Caco-2 (cell line): ENCODE data around the gene ATP2A1. TPM values are rescaled to one million over a fixed set of nuclear protein-coding genes. Genes with fewer than 3 reads are reported as not detected.
A peak's percentile ranks its signal among the peaks of the same experiment; 100 is the strongest.

Source experiments
- BruUV-seq: library from RNA; stranded (reverse); fragments of 400-500 nt; replicated peaks from 2 replicates; lab custom pipeline; 2021; lab: Mats Ljungman, UMichigan
- CTCF ChIA-PET: fragments of 300-600 bp; sonication (Branson Sonifier 250); formaldehyde crosslinking; loops from one replicate; lab custom pipeline; 2022; ENCODE audit warnings: antibody characterized with exemption; lab: Charles Lee
- POLR2A ChIA-PET: fragments of 300-600 bp; sonication (Branson Sonifier 250); formaldehyde crosslinking; loops from one replicate; lab custom pipeline; 2022; ENCODE audit warnings: antibody characterized with exemption; lab: Charles Lee
- DNase-seq, 2 experiments: peaks; one replicate each; pipeline versions ENCODE4 v3.0.0 to v3.0.0-alpha.2; 2020 to 2022
- H3K27me3 ChIP-seq: replicated peaks from 2 replicates; pipeline ENCODE4 v1.6.0; 2011; ENCODE audit warnings: low read length; ENCODE audit not compliant: control insufficient read depth, insufficient read depth
- H3K36me3 ChIP-seq: 2 replicates; pipeline ENCODE4 v1.5.1; 2011; ENCODE audit warnings: low read length; ENCODE audit not compliant: control insufficient read depth, insufficient read depth
- H3K4me1 ChIP-seq: fragments of 250-450 bp; sonication (Bioruptor Pico); 2 replicates; pipeline ENCODE4 v1.5.1; 2020; ENCODE audit warnings: mild to moderate bottlenecking
- H3K4me3 ChIP-seq: 2 replicates; pipeline ENCODE4 v1.5.1; 2011; ENCODE audit warnings: low read depth, mild to moderate bottlenecking, control low read depth, low read length
- H3K9me3 ChIP-seq: fragments of 250-450 bp; sonication (Bioruptor Pico); 2 replicates; pipeline ENCODE4 v1.5.1; 2020; ENCODE audit warnings: mild to moderate bottlenecking, moderate library complexity
- H3K27ac Mint-ChIP-seq: one replicate; pipeline ENCODE4 v1.8.0; 2022; ENCODE audit warnings: mixed read lengths; ENCODE audit not compliant: unreplicated experiment
- H3K27me3 Mint-ChIP-seq: one replicate; pipeline ENCODE4 v1.8.0; 2022; ENCODE audit warnings: mixed read lengths; ENCODE audit not compliant: insufficient read depth, unreplicated experiment
- H3K36me3 Mint-ChIP-seq: one replicate; pipeline ENCODE4 v1.8.0; 2022; ENCODE audit warnings: mild to moderate bottlenecking, mixed read lengths; ENCODE audit not compliant: insufficient read depth, unreplicated experiment
- H3K4me1 Mint-ChIP-seq: one replicate; pipeline ENCODE4 v1.8.0; 2022; ENCODE audit warnings: low read depth, mixed read lengths; ENCODE audit not compliant: unreplicated experiment
- H3K4me3 Mint-ChIP-seq: one replicate; pipeline ENCODE4 v1.8.0; 2022; ENCODE audit warnings: mild to moderate bottlenecking, moderate library complexity, mixed read lengths; ENCODE audit not compliant: unreplicated experiment
- H3K9me3 Mint-ChIP-seq: one replicate; pipeline ENCODE4 v1.8.0; 2022; ENCODE audit warnings: mixed read lengths; ENCODE audit not compliant: unreplicated experiment
- intact Hi-C: fragments of 100-400 bp; cut with micrococcal nuclease; formaldehyde crosslinking; loops from one replicate; pipeline ENCODE4 v1.10.0; 2022; ENCODE audit not compliant: unreplicated experiment
- total RNA-seq: library from RNA; stranded (reverse); gene quantifications from 2 replicates; pipeline ENCODE4 v1.2.3, GENCODE V29; 2022
- TF ChIP-seq, protein P1 (sequence below), 2 experiments: fragments of 200-600 bp in 1 of 2; IDR thresholded peaks; 1 replicate in 1 of 2; 2 replicates in 1 of 2; pipeline versions ENCODE4 v1.5.1 to v1.8.0; 2011 to 2022; ENCODE audit warnings: antibody characterized with exemption in 1 of 2, control low read depth in 1 of 2, inconsistent platforms in 1 of 2, low read depth in 1 of 2, low read length in 1 of 2, mild to moderate bottlenecking in 1 of 2, moderate library complexity in 1 of 2; ENCODE audit not compliant: insufficient read depth in 1 of 2, severe bottlenecking in 1 of 2, unreplicated experiment in 1 of 2

ATP2A1 gene
- total RNA-seq, 1 experiment from 2014 or later = 2.3 TPM

DNA sequence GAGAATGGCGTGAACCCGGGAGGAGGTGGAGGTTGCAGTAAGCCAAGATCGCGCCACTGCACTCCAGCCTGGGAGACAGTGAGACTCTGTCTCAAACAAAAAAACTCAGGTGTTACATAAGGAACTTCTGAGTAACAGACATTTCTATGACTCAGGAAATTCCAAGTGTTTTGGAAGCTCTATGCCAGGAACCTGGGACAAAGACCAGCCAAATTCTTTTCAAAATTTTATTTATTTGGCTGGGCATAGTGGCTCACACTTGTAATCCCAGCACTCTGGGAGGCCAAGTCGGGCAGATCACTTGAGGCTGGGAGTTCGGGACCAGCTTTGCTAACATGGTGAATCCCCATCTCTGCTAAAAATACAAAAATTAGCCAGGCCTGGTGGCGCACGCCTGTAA, 19.9 kb upstream of the ATP2A1 start:
- Mint-ChIP-seq H3K27ac (no peak overlapping the region), H3K4me1 (no peaks in the 10 kb centered on the region), H3K27me3 (no peaks in the 10 kb centered on the region), H3K9me3 (no peaks in the 10 kb centered on the region), H3K4me3 (no peak overlapping the region), H3K36me3 (peaks cover 5% of the 10 kb centered on the region)
- intact Hi-C loops = no loop called here
- ChIA-PET CTCF (interaction anchor here (0.6 to 1.0 kb wide), 2 partner anchors 12 to 86 kb away, joined by 3 to 6 read pairs; no protein-coding TSS in a partner anchor), POLR2A (no interaction called here)
- Histone ChIP-seq H3K36me3 (no peaks in the 10 kb centered on the region), H3K4me3 (no peak overlapping the region), H3K4me1 (no peaks in the 10 kb centered on the region), H3K9me3 (no peaks in the 10 kb centered on the region), H3K27me3 (no peaks in the 10 kb centered on the region)
- TF ChIP-seq, protein P1, sequence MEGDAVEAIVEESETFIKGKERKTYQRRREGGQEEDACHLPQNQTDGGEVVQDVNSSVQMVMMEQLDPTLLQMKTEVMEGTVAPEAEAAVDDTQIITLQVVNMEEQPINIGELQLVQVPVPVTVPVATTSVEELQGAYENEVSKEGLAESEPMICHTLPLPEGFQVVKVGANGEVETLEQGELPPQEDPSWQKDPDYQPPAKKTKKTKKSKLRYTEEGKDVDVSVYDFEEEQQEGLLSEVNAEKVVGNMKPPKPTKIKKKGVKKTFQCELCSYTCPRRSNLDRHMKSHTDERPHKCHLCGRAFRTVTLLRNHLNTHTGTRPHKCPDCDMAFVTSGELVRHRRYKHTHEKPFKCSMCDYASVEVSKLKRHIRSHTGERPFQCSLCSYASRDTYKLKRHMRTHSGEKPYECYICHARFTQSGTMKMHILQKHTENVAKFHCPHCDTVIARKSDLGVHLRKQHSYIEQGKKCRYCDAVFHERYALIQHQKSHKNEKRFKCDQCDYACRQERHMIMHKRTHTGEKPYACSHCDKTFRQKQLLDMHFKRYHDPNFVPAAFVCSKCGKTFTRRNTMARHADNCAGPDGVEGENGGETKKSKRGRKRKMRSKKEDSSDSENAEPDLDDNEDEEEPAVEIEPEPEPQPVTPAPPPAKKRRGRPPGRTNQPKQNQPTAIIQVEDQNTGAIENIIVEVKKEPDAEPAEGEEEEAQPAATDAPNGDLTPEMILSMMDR (IDR thresholded peaks at IDR 0.05; ENCODE audit: insufficient read depth in 1 of 2, low read depth in 1 of 2, low read length in 1 of 2, severe bottlenecking in 1 of 2, unreplicated experiment in 1 of 2) = no peak
- no peak for DNase-seq
- no TSS peak for BruUV-seq

DNA sequence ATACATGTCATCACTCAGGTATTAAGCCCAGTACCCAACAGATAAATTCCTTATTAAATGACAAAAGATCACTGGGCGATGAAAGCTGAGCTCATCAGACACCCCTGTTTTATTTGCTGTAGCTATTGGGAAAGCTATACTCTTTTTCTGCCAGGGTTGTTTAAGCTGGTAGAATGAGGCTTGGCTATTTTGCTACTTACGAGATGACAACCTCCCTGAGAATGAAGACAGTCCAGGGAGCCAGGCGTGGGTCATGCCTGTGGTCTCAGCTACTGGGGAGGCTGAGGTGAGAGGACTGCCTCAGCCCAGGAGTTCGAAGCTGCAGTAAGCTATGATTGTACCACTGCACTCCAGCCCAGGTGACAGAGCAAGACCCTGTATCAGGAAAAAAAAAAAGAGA, 19.0 kb upstream of the ATP2A1 start:
- peaks cover 13% of the 10 kb centered on the region for H3K36me3 Mint-ChIP-seq
- no peaks in the 10 kb centered on the region for H3K9me3 ChIP-seq
- H3K36me3 ChIP-seq = no peaks in the 10 kb centered on the region
- no peak overlapping the region for H3K27ac Mint-ChIP-seq
- no peaks in the 10 kb centered on the region for H3K9me3 Mint-ChIP-seq
- no peaks in the 10 kb centered on the region for H3K27me3 Mint-ChIP-seq
- no peak for DNase-seq
- H3K4me3 ChIP-seq = no peak overlapping the region
- no peak overlapping the region for H3K4me3 Mint-ChIP-seq
- no peaks in the 10 kb centered on the region for H3K4me1 Mint-ChIP-seq
- intact Hi-C loops = no loop called here
- no TSS peak for BruUV-seq
- ChIA-PET CTCF (no interaction called here), POLR2A (no interaction called here)
- H3K27me3 ChIP-seq = no peaks in the 10 kb centered on the region
- TF ChIP-seq, protein P1 (IDR thresholded peaks at IDR 0.05; ENCODE audit: insufficient read depth in 1 of 2, low read depth in 1 of 2, low read length in 1 of 2, severe bottlenecking in 1 of 2, unreplicated experiment in 1 of 2) = no peak
- H3K4me1 ChIP-seq = no peaks in the 10 kb centered on the region

DNA sequence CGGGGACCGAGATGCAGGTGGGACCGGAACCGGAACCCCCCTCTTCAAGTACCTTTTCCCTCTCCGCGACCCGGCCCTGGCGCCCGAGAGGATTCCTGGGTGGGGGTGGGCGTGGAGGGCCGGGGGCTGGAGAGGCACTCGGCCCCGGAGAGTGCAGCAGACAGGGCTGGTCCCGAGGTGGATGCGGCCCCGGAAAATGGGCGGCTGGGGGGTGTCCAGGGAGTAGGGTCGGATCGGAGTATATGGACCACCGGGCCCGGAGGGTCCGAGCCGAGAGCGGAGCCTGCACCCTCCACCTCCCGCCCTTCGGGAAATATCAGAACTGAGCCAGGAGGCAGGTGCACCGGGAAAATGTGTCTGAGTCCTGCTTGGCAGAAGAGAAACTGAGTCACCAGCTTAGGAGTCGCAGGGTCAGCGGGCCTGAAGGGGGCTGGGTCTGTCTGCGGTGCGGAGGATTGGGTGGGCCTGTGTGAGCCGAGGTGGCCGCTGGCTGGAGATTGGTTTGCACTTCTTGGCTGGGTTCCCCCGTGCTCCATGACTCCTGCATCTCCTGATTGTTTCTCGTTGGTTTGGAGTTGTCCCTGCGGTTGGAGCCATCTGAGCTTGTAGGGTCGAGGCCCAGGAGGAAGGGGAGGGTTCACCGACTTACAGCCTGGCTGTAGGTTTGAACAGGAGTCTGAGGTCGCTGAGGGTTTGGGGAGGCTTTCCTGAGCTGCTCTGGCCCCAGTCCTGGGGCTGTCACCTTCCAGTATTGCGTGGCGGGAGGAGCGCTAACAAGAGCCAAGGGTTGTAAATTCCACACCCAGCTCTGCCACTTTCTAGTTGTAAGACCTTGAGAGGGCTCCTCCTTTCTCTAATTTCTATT, 14.1 kb upstream of the ATP2A1 start:
- peak overlapping the region; percentile 96 for H3K27ac Mint-ChIP-seq
- no peaks in the 10 kb centered on the region for H3K27me3 Mint-ChIP-seq
- no TSS peak for BruUV-seq
- peaks cover 13% of the 10 kb centered on the region for H3K4me1 Mint-ChIP-seq
- ChIA-PET POLR2A (interaction anchor here (1.1 to 1.5 kb wide), 2 partner anchors 16 to 109 kb away, joined by 3 to 6 read pairs; no protein-coding TSS in a partner anchor), CTCF (interaction anchor here (1.9 kb wide), 1 partner anchor 81 kb away, joined by 8 read pairs; no protein-coding TSS in a partner anchor)
- H3K36me3 Mint-ChIP-seq = peaks cover 43% of the 10 kb centered on the region
- H3K4me1 ChIP-seq = peaks cover 12% of the 10 kb centered on the region
- no peaks in the 10 kb centered on the region for H3K27me3 ChIP-seq
- H3K4me3 ChIP-seq = peak overlapping the region; percentile 48
- peak overlapping the region; percentile 94 for H3K4me3 Mint-ChIP-seq
- DNase-seq = no peak
- TF ChIP-seq, protein P1 (IDR thresholded peaks at IDR 0.05; ENCODE audit: insufficient read depth in 1 of 2, low read depth in 1 of 2, low read length in 1 of 2, severe bottlenecking in 1 of 2, unreplicated experiment in 1 of 2) = no peak
- no peaks in the 10 kb centered on the region for H3K9me3 Mint-ChIP-seq
- no peaks in the 10 kb centered on the region for H3K9me3 ChIP-seq
- H3K36me3 ChIP-seq = no peaks in the 10 kb centered on the region; the same call in 1 of the 2 replicates
- intact Hi-C loops = loop anchor here (1.0 to 5.0 kb wide), 3 partner anchors 15 to 83 kb away; partner anchors contain the start of gene TUFM
